ENCODE measurements around the gene PRX.
"Not testable (repeated sequence)": the region's sequence is repeated elsewhere in the genome, so short reads cannot be mapped to it uniquely, and the experiment has no call there.

PRX gene

GRCh38 chr19:40393894-40394815 is 19.0 kb downstream of the PRX start:
- DNase-seq (ENCODE audit: extremely low read depth in 1 of 2, low read depth in 1 of 2): no peak

- no peak for DNase-seq (ENCODE audit: extremely low read depth in 1 of 2, low read depth in 1 of 2)
Measured at GRCh38 chr19:40392894-40393517, 20.2 kb downstream of the PRX start.

- DNase-seq (ENCODE audit: extremely low read depth in 1 of 2, low read depth in 1 of 2): no peak
Measured at GRCh38 chr19:40392123-40392522, 21.1 kb downstream of the PRX start.

- no peak for DNase-seq (ENCODE audit: extremely low read depth in 1 of 2, low read depth in 1 of 2)
Measured at GRCh38 chr19:40390084-40390742, 23.0 kb downstream of the PRX start, which contains the start of gene HIPK4. HIPK4 (minus strand) TSS chr19:40390181; CDS start chr19:40389902, 279 bp downstream.

GRCh38 chr19:40389404-40390083 is 23.6 kb downstream of the PRX start:
- no peak for DNase-seq (ENCODE audit: extremely low read depth in 1 of 2, low read depth in 1 of 2)

- no peak for DNase-seq (ENCODE audit: extremely low read depth in 1 of 2, low read depth in 1 of 2)
Measured at GRCh38 chr19:40388481-40388880, 24.7 kb downstream of the PRX start.

GRCh38 chr19:40387155-40387554 is 26.0 kb downstream of the PRX start:
- DNase-seq (ENCODE audit: extremely low read depth in 1 of 2, low read depth in 1 of 2): no peak

GRCh38 chr19:40383668-40384248 is 29.4 kb downstream of the PRX start:
- no peak for DNase-seq (ENCODE audit: extremely low read depth in 1 of 2, low read depth in 1 of 2)

GRCh38 chr19:40381321-40381720 is 31.9 kb downstream of the PRX start:
- DNase-seq (ENCODE audit: extremely low read depth in 1 of 2, low read depth in 1 of 2): no peak

- DNase-seq (ENCODE audit: extremely low read depth in 1 of 2, low read depth in 1 of 2): no peak
Measured at GRCh38 chr19:40380199-40381037, 32.8 kb downstream of the PRX start.

- DNase-seq (ENCODE audit: extremely low read depth in 1 of 2, low read depth in 1 of 2): no peak
Measured at GRCh38 chr19:40379446-40380198, 33.6 kb downstream of the PRX start.

GRCh38 chr19:40378509-40378908 is 34.7 kb downstream of the PRX start:
- no peak for DNase-seq (ENCODE audit: extremely low read depth in 1 of 2, low read depth in 1 of 2)

- no peak for DNase-seq (ENCODE audit: extremely low read depth in 1 of 2, low read depth in 1 of 2)
Measured at GRCh38 chr19:40377876-40378385, 35.2 kb downstream of the PRX start.

- DNase-seq (ENCODE audit: extremely low read depth in 1 of 2, low read depth in 1 of 2): no peak
Measured at GRCh38 chr19:40376286-40376862, 36.8 kb downstream of the PRX start.

- no peak for DNase-seq (ENCODE audit: extremely low read depth in 1 of 2, low read depth in 1 of 2)
Measured at GRCh38 chr19:40374084-40374483, 39.1 kb downstream of the PRX start.

- no peak for DNase-seq (ENCODE audit: extremely low read depth in 1 of 2, low read depth in 1 of 2)
Measured at GRCh38 chr19:40371802-40372122, 41.4 kb downstream of the PRX start.

- DNase-seq (ENCODE audit: extremely low read depth in 1 of 2, low read depth in 1 of 2): no peak
Measured at GRCh38 chr19:40370997-40371801, 42.0 kb downstream of the PRX start.

GRCh38 chr19:40370253-40370652 is 42.9 kb downstream of the PRX start:
- DNase-seq (ENCODE audit: extremely low read depth in 1 of 2, low read depth in 1 of 2): not testable (repeated sequence)
